Hematopoietic multipotent progenitor cell treated with erythropoietin and hydrocortisone succinate and interleukin-3 and kit ligand, for 4 days (in vitro differentiated cells): Measurements from ENCODE around the gene UTP18.
"Not testable (repeated sequence)": the region's sequence is repeated elsewhere in the genome, so short reads cannot be mapped to it uniquely, and the experiment has no call there.

ENCODE experiments used
- DNase-seq: peaks from one replicate; pipeline ENCODE4 v3.0.0-alpha.2; 2015

Gene UTP18

DNA sequence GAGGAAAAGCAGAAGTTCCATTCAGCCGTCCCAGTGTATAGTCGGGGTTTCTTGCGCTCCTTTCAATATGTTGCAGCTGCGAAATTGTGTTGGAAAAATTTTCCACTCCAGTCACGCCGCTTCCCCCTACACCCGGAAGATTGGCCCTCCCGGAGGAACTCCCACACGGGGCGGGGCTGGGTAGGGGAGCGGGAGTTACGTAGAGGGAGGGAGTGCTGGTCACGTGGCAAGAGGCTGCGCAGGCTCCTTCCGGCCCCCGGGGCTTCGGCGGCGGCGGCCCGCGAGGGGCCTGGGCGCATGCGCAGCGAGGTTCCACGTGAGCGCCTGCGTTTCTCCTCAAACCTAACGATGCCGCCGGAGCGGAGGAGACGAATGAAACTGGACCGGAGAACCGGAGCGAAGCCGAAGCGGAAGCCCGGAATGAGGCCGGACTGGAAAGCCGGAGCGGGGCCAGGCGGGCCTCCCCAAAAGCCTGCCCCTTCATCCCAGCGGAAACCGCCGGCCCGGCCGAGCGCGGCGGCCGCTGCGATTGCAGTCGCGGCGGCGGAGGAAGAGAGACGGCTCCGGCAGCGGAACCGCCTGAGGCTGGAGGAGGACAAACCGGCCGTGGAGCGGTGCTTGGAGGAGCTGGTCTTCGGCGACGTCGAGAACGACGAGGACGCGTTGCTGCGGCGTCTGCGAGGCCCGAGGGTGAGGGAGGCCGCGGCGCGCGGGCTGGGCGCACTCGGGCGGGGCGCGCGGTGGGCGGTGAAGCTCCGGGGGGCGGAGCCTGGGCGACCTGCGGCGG, at the start of gene UTP18:
Gene UTP18 (plus strand): TSS at position 310 of the 787 bp plus-strand sequence. CDS start 39 bp downstream, at position 349.
- peak; percentile 99 for DNase-seq

DNA sequence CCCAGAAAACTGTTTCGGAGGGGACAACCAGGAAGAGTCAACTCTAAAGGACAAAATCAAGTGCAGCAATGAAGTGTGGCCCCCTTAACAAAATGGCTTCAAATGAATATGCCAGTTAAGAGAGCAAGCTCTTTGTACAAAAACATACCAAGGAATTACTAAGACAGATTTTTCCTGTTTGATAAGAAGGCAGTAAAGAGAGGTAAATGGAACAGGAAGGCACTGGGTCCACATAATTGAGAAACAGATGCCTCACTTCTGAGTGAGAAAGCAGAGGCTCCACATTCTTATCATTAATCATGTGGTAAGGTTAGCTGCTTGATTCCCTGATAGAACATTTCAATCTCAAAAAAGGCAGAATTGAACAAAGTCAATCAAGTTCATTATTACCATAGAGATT, 45.4 kb upstream of the UTP18 start:
- peak; percentile 21 for DNase-seq

DNA sequence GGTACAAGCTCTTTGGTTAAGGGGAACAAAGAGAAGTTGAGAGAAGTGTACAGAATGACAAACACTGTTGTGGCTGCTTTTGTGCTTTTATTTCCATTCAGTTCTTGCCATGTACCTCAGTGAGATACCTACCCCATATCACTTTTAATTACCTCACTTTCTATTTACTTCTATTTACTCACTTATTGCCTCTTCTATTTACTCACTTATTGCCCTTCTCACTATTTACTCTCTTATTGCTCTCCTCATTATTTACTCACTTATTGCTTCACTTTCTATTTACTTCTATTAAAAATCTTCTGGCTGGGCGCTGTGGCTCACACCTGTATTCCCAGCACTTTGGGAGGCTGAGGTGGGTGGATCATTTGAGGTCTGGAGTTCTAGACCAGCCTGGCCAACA, 42.4 kb upstream of the UTP18 start:
- DNase-seq, result no peak

DNA sequence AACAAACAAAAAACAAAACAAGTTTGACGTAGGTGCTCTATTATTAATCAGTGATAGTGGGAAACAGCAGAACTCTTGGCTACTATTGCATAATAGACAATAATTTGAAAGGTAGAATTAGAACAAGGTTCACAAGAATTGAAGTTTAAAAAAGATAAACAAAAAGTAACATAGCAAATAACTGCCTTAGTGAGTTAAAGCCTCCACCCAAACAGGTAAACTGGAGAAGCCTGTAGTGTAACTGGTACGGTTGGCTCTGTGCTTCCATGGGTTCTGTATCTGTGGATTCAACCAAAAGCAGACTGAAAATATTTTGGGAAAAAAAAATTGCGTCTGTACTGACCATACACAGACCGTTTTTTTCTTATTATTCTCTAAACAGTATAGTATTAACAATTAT, 39.0 kb upstream of the UTP18 start:
- no peak for DNase-seq

DNA sequence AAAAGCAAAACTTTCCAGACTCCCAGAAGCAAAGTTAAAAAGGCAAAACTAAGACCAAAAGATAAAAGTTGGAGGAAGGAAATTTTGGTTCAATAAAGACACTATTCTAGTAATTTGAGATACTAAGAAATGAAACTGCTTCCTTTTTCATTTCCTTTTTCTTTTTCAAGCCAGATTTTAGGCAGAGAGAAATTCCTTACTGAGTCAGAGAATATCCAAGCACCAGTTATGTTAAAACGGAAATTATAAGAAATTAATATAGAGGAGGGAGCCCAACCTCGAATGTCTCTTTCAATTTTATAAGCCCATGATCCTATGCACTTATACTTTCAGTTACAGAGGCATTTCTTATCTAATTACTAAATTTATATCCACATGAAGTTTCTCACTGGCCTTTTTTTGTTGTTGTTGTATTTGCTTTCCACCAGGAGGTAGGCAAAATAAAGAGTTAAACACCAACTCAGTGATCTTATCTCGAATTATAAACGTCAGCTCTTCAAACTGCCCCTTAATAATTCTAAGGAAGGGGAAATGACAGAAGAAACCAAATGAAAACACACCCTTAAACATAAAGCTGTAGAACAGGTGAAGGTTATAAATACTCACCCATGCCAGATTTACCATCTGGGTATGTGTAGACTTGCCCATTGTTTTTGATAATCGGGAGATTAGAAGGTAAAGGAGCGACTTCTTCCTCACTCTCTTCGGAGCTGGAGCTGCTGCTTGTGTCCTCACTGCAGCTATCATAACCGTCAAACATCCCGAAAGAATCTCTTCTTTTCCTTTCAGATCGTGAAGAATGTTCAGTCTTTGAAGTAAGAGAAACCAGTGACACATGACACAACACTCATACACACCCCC, 35.7 kb upstream of the UTP18 start:
- peak; percentile 48 for DNase-seq

DNA sequence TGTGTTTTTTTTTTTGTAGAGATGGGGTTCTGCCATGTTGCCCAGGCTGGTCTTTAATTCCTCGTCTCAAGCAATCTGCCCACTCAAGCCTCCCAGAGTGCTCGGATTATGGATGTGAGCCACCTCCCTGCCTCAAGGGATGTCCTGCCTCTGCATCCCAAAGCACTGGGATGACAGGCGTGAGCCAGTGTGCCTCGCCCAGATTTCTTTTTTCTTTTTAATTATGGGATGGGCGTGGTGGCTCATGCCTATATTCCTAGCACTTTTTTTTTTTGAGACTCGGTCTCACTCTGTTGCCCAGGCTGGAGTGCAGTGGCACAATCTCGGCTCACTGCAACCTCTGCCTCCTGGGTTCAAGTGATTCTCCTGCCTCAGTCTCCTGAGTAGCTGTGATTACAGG, 34.8 kb upstream of the UTP18 start:
- not testable (repeated sequence) for DNase-seq

DNA sequence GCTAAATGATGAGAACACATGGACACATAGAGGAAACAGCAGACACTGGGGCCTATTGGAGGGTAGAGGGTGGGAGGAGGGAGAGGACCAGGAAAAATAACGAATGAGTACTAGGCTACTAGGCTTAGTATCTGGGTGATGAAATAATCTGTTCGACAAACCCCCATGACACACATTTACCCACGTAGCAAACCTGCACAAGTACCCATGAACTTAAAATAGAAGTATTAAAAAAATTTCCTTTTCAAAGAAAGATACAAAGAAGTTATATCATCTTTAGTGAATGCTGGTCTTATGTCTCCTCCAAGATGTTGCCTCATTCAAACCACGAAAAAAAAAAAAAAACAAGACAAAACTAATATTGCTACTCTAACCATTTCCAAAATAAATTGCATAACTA, 32.2 kb upstream of the UTP18 start:
- peak; percentile 57 for DNase-seq

- DNase-seq, result no peak
Measured at GRCh38 chr17:51229889-51230288, 30.5 kb upstream of the UTP18 start.

- no peak for DNase-seq
Measured at GRCh38 chr17:51230306-51230705, 30.0 kb upstream of the UTP18 start.

- no peak for DNase-seq
Measured at GRCh38 chr17:51231999-51232398, 28.3 kb upstream of the UTP18 start.

DNA sequence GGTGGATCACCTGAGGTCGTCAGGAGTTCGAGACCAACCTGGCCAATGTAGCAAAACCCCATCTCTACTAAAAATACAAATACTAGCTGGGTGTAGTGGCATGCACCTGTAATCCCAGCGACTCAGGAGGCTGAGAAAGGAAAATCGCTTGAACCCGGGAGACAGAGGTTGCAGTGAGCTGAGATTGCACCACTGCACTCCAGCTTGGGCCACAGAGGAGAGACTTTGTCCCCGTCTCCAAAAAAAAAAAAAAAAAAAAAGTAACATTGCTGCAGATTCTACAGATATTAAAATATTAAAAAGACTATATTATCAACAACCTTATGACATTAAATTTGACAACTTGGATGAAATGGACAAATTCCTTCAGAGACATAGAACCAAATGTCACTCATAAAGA, 26.2 kb upstream of the UTP18 start:
- no peak for DNase-seq

GRCh38 chr17:51238255-51238887, 22.0 kb upstream of the UTP18 start:
- DNase-seq, result peak; percentile 64

GRCh38 chr17:51240275-51240674, 20.1 kb upstream of the UTP18 start:
- DNase-seq, result no peak

- no peak for DNase-seq
Measured at GRCh38 chr17:51244041-51244440, 16.3 kb upstream of the UTP18 start.

GRCh38 chr17:51245535-51245934, 14.8 kb upstream of the UTP18 start:
- no peak for DNase-seq

GRCh38 chr17:51250314-51250840, 10.0 kb upstream of the UTP18 start:
- no peak for DNase-seq

- no peak for DNase-seq
Measured at GRCh38 chr17:51251010-51251409, 9.3 kb upstream of the UTP18 start.

DNA sequence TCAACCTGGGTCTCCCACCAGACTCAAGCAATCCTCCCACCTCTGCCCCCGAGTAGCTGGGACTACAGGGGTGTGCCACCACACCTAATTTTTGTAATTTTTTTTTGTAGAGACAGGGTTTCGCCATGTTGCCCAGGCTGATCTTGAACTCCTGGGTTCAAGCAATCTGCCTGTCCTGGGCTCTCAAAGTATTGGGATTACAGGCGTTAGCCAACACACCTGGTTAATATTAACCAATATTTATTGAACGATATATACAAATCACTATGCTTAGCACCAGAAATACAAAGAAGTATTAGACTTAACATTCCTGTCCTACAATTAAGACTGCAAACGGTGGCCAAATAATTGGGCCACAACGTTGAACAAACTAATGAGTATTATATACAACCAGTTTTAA, 4.7 kb upstream of the UTP18 start:
- no peak for DNase-seq

GRCh38 chr17:51256101-51256500, 4.2 kb upstream of the UTP18 start:
- no peak for DNase-seq

GRCh38 chr17:51257150-51258081, 2.9 kb upstream of the UTP18 start:
- no peak for DNase-seq

- DNase-seq, result peak; percentile 55
Measured at GRCh38 chr17:51258756-51259563, 1.4 kb upstream of the UTP18 start.
